Measurements from ENCODE around the gene COL25A1.

Gene COL25A1

GRCh38 chr4:108811486-108811885, 491.0 kb downstream of the COL25A1 start:
- no peaks in the 10 kb centered on the region for H3K9me3 ChIP-seq (ENCODE audit: control insufficient read depth, insufficient read depth, low read length)
- H3K27me3 ChIP-seq (ENCODE audit: control insufficient read depth, insufficient read depth, low read length): no peaks in the 10 kb centered on the region
- no peaks in the 10 kb centered on the region for H3K4me1 ChIP-seq (ENCODE audit: control insufficient read depth, insufficient read depth, low read length)
- H3K36me3 ChIP-seq (ENCODE audit: control insufficient read depth, insufficient read depth, low read length): no peaks in the 10 kb centered on the region
- no peak overlapping the region for H3K9ac ChIP-seq (ENCODE audit: low read depth, low read length)
- H3K4me3 ChIP-seq (ENCODE audit: low read depth, low read length): no peak overlapping the region

GRCh38 chr4:108810087-108810486, 492.4 kb downstream of the COL25A1 start:
- H3K9me3 ChIP-seq (ENCODE audit: control insufficient read depth, insufficient read depth, low read length): no peaks in the 10 kb centered on the region
- no peaks in the 10 kb centered on the region for H3K4me1 ChIP-seq (ENCODE audit: control insufficient read depth, insufficient read depth, low read length)
- H3K36me3 ChIP-seq (ENCODE audit: control insufficient read depth, insufficient read depth, low read length): no peaks in the 10 kb centered on the region
- H3K9ac ChIP-seq (ENCODE audit: low read depth, low read length): no peak overlapping the region
- no peak overlapping the region for H3K4me3 ChIP-seq (ENCODE audit: low read depth, low read length)
- H3K27me3 ChIP-seq (ENCODE audit: control insufficient read depth, insufficient read depth, low read length): no peaks in the 10 kb centered on the region

- Histone ChIP-seq H3K4me3 (ENCODE audit: low read depth, low read length) (no peak overlapping the region), H3K4me1 (ENCODE audit: control insufficient read depth, insufficient read depth, low read length) (no peaks in the 10 kb centered on the region), H3K9me3 (ENCODE audit: control insufficient read depth, insufficient read depth, low read length) (no peaks in the 10 kb centered on the region), H3K36me3 (ENCODE audit: control insufficient read depth, insufficient read depth, low read length) (no peaks in the 10 kb centered on the region), H3K9ac (ENCODE audit: low read depth, low read length) (no peak overlapping the region), H3K27me3 (ENCODE audit: control insufficient read depth, insufficient read depth, low read length) (no peaks in the 10 kb centered on the region)
Observed at GRCh38 chr4:108804648-108805273, 497.7 kb downstream of the COL25A1 start.

- H3K9me3 ChIP-seq (ENCODE audit: control insufficient read depth, insufficient read depth, low read length): no peaks in the 10 kb centered on the region
- H3K9ac ChIP-seq (ENCODE audit: low read depth, low read length): no peak overlapping the region
- H3K4me1 ChIP-seq (ENCODE audit: control insufficient read depth, insufficient read depth, low read length): no peaks in the 10 kb centered on the region
- no peak overlapping the region for H3K4me3 ChIP-seq (ENCODE audit: low read depth, low read length)
- no peaks in the 10 kb centered on the region for H3K36me3 ChIP-seq (ENCODE audit: control insufficient read depth, insufficient read depth, low read length)
- no peaks in the 10 kb centered on the region for H3K27me3 ChIP-seq (ENCODE audit: control insufficient read depth, insufficient read depth, low read length)
Observed at GRCh38 chr4:108799306-108799705, 503.2 kb downstream of the COL25A1 start.

DNA sequence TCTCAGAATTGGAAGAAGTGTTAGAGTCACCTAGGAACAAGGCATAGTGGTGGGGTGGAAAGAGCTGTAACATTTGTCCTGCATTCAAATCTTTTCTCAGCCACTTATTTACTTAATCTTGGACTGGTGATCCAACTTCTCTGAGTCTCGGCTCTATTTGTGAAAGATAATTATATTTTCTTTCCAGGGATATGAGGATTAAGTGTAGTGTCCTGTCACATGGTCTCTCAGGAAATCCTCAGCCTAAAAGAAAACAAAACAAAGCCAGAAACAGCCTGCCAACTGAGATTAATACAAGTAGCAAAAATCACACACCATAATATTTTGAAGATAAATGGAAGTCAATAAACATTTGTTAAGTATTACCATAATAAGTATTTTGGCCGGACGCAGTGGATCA, 506.3 kb downstream of the COL25A1 start:
- Histone ChIP-seq H3K4me3 (ENCODE audit: low read depth, low read length) (no peak overlapping the region), H3K4me1 (ENCODE audit: control insufficient read depth, insufficient read depth, low read length) (no peaks in the 10 kb centered on the region), H3K36me3 (ENCODE audit: control insufficient read depth, insufficient read depth, low read length) (no peaks in the 10 kb centered on the region), H3K9me3 (ENCODE audit: control insufficient read depth, insufficient read depth, low read length) (no peaks in the 10 kb centered on the region), H3K27me3 (ENCODE audit: control insufficient read depth, insufficient read depth, low read length) (no peaks in the 10 kb centered on the region), H3K9ac (ENCODE audit: low read depth, low read length) (no peak overlapping the region)

- no peaks in the 10 kb centered on the region for H3K36me3 ChIP-seq (ENCODE audit: control insufficient read depth, insufficient read depth, low read length)
- H3K4me3 ChIP-seq (ENCODE audit: low read depth, low read length): no peak overlapping the region
- H3K27me3 ChIP-seq (ENCODE audit: control insufficient read depth, insufficient read depth, low read length): no peaks in the 10 kb centered on the region
- no peaks in the 10 kb centered on the region for H3K4me1 ChIP-seq (ENCODE audit: control insufficient read depth, insufficient read depth, low read length)
- no peak overlapping the region for H3K9ac ChIP-seq (ENCODE audit: low read depth, low read length)
- H3K9me3 ChIP-seq (ENCODE audit: control insufficient read depth, insufficient read depth, low read length): no peaks in the 10 kb centered on the region
Observed at GRCh38 chr4:108795733-108796132, 506.7 kb downstream of the COL25A1 start.

GRCh38 chr4:108794136-108794535, 508.3 kb downstream of the COL25A1 start:
- no peaks in the 10 kb centered on the region for H3K36me3 ChIP-seq (ENCODE audit: control insufficient read depth, insufficient read depth, low read length)
- no peaks in the 10 kb centered on the region for H3K27me3 ChIP-seq (ENCODE audit: control insufficient read depth, insufficient read depth, low read length)
- H3K9ac ChIP-seq (ENCODE audit: low read depth, low read length): no peak overlapping the region
- H3K9me3 ChIP-seq (ENCODE audit: control insufficient read depth, insufficient read depth, low read length): no peaks in the 10 kb centered on the region
- H3K4me3 ChIP-seq (ENCODE audit: low read depth, low read length): no peak overlapping the region
- H3K4me1 ChIP-seq (ENCODE audit: control insufficient read depth, insufficient read depth, low read length): no peaks in the 10 kb centered on the region

DNA sequence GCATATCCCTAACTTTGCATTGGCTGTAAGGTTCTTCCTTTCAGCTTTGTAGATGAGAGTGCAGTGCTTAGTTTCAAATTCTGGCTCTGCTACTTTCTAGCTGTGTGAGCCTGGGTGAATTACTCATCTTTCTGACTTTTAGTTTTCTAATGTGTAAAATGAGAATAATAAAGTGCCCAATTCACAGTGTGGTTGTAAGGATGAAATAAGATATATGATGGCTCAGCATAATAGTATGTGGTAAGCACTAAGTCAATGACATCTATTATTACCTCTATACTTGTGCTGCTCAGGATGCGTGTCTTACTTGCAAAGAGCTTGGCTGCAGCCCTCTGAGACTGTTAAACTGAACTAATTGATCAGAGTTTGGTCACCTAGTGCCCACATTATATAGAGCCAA, 509.0 kb downstream of the COL25A1 start:
- no peaks in the 10 kb centered on the region for H3K36me3 ChIP-seq (ENCODE audit: control insufficient read depth, insufficient read depth, low read length)
- no peak overlapping the region for H3K9ac ChIP-seq (ENCODE audit: low read depth, low read length)
- no peaks in the 10 kb centered on the region for H3K4me1 ChIP-seq (ENCODE audit: control insufficient read depth, insufficient read depth, low read length)
- no peak overlapping the region for H3K4me3 ChIP-seq (ENCODE audit: low read depth, low read length)
- H3K27me3 ChIP-seq (ENCODE audit: control insufficient read depth, insufficient read depth, low read length): no peaks in the 10 kb centered on the region
- H3K9me3 ChIP-seq (ENCODE audit: control insufficient read depth, insufficient read depth, low read length): no peaks in the 10 kb centered on the region

DNA sequence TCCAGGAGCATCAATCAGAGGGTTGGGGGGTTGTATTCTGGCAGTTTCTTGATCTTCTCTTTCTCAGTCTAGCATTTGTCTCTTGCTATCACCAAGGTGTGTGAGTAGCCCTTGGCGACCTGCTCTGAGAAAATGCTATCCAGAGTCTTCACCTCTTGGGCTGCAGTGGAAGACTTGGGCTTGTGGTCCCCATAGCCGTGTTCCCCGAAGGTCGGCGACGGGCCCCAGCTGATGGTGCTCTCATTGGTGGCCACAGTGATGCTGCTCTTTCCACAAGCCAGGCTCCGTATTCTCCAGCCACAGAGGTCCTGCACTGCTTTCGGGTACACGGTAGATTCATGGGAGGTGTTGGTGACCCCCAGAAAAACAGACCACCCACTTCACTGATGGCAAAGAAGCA, 513.7 kb downstream of the COL25A1 start:
- Histone ChIP-seq H3K9me3 (ENCODE audit: control insufficient read depth, insufficient read depth, low read length) (no peaks in the 10 kb centered on the region), H3K4me1 (ENCODE audit: control insufficient read depth, insufficient read depth, low read length) (no peaks in the 10 kb centered on the region), H3K4me3 (ENCODE audit: low read depth, low read length) (no peak overlapping the region), H3K9ac (ENCODE audit: low read depth, low read length) (no peak overlapping the region), H3K36me3 (ENCODE audit: control insufficient read depth, insufficient read depth, low read length) (no peaks in the 10 kb centered on the region), H3K27me3 (ENCODE audit: control insufficient read depth, insufficient read depth, low read length) (no peaks in the 10 kb centered on the region)

DNA sequence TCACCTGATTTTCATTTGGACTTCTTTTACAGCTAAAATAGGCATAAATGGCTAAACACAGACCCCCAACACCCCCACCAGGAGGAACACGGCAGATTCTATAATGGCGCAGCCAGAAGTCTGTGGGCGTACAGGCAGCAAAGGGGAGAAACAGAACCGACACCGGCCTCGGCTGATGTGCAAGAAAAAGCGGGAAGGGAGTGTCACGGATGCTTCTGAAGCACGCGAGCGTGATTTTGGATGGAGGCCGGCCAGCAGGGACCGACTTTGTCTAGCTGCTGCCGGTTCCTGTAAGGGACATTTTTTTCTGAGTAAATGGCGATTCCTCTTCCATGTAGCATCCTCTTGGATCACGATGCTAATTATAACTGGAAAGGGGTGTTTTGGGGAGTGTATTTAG, 514.7 kb downstream of the COL25A1 start:
- Histone ChIP-seq H3K9me3 (ENCODE audit: control insufficient read depth, insufficient read depth, low read length) (no peaks in the 10 kb centered on the region), H3K4me1 (ENCODE audit: control insufficient read depth, insufficient read depth, low read length) (no peaks in the 10 kb centered on the region), H3K4me3 (ENCODE audit: low read depth, low read length) (no peak overlapping the region), H3K9ac (ENCODE audit: low read depth, low read length) (no peak overlapping the region), H3K27me3 (ENCODE audit: control insufficient read depth, insufficient read depth, low read length) (no peaks in the 10 kb centered on the region), H3K36me3 (ENCODE audit: control insufficient read depth, insufficient read depth, low read length) (no peaks in the 10 kb centered on the region)

DNA sequence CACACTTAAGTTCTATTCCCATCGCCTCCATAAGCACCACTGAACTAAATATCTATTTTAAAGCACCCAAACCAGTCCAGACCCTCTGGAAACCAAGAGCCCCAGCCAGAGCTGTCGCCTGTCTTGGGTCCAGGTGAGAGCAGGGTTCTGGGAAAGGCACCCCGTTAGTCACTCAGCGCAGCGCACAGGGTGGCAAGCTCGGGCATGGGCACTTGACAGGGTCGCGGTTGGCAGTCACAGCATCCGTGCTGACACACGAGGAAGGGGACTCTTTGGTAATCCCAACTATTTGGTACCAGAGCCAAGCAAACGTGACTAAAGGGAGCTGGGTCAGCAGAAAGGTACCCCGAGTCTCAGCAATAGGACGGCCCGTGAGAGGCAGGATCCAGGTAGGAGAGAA, 515.4 kb downstream of the COL25A1 start:
- H3K9me3 ChIP-seq (ENCODE audit: control insufficient read depth, insufficient read depth, low read length): no peaks in the 10 kb centered on the region
- no peak overlapping the region for H3K9ac ChIP-seq (ENCODE audit: low read depth, low read length)
- H3K27me3 ChIP-seq (ENCODE audit: control insufficient read depth, insufficient read depth, low read length): no peaks in the 10 kb centered on the region
- no peak overlapping the region for H3K4me3 ChIP-seq (ENCODE audit: low read depth, low read length)
- no peaks in the 10 kb centered on the region for H3K36me3 ChIP-seq (ENCODE audit: control insufficient read depth, insufficient read depth, low read length)
- no peaks in the 10 kb centered on the region for H3K4me1 ChIP-seq (ENCODE audit: control insufficient read depth, insufficient read depth, low read length)

GRCh38 chr4:108786351-108786750, 516.1 kb downstream of the COL25A1 start:
- no peaks in the 10 kb centered on the region for H3K36me3 ChIP-seq (ENCODE audit: control insufficient read depth, insufficient read depth, low read length)
- no peaks in the 10 kb centered on the region for H3K9me3 ChIP-seq (ENCODE audit: control insufficient read depth, insufficient read depth, low read length)
- no peak overlapping the region for H3K9ac ChIP-seq (ENCODE audit: low read depth, low read length)
- no peaks in the 10 kb centered on the region for H3K4me1 ChIP-seq (ENCODE audit: control insufficient read depth, insufficient read depth, low read length)
- no peak overlapping the region for H3K4me3 ChIP-seq (ENCODE audit: low read depth, low read length)
- no peaks in the 10 kb centered on the region for H3K27me3 ChIP-seq (ENCODE audit: control insufficient read depth, insufficient read depth, low read length)

All from iPS-15b (cell line).